IPS-11a (cell line): ENCODE data around the gene MYPOP.

ENCODE experiments used
- H3K4me3 ChIP-seq: one replicate; pipeline ENCODE4 v1.5.1; 2013; ENCODE audit warnings: low read depth, low read length, control low read depth

MYPOP gene

GRCh38 chr19:45901912-45902650 is at the start of gene MYPOP:
Gene MYPOP (minus strand): TSS chr19:45902613. CDS start chr19:45901773, 840 bp downstream.
- H3K4me3 ChIP-seq, result peak within 1 kb of the TSS; percentile 66

- H3K4me3 ChIP-seq, result no peak overlapping the region
Observed at GRCh38 chr19:45947926-45948325, 45.5 kb upstream of the MYPOP start.

DNA sequence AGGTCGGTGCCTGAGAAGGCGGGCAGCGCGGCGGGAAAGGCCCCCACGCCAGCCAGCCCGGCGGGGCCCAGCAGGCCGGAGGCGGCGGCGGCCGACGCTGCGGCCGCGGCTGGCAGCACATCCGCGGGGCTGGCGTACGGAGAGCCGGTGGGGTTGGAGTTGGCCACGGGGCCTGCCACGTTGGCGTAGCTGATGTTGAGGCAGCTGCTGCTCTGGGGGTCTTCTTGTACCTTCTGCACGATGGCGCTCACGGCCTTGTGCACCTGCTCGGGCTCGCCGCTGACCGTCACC is 38.0 kb upstream of the MYPOP start:
- no peak overlapping the region for H3K4me3 ChIP-seq

DNA sequence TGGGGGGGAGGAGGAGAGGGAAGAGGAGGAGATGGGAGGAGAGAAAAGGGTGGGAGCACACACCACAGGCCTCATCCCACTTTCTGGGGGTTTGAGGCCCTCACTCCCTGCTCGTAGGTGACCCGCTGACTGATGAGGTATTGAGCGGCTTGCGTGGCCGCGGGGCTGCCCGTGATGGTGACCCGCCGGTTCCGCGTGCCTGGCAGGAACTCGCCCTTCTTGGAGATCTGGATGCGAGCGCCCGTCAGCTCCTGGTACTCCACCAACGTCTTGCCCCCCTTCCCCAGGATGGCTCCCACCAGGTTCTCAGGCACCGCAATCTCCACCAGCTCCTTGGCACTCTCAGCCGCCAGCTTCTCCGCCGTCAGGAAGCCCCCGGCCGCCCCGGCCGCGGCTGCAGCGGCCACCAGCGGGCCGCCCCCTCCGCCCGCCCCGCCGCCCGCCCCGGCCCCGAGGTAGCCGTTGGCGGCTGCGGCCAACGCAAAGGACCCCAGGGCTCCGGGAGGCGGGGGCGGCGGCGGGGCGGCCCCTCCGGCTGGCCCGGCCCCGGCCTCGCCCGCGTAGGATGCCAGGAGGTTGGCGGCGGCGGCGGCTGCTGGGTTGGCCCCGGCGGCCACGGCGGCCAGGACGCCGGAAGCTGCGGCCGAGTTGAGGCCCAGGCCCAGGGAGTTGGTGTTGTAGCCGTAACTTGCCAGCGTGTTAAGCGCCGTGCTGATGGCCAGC is 37.5 kb upstream of the MYPOP start:
- no peak overlapping the region for H3K4me3 ChIP-seq

GRCh38 chr19:45938733-45939319 is 36.4 kb upstream of the MYPOP start:
- no peak overlapping the region for H3K4me3 ChIP-seq

- H3K4me3 ChIP-seq, result no peak overlapping the region
Observed at GRCh38 chr19:45935267-45935666, 32.9 kb upstream of the MYPOP start.

GRCh38 chr19:45934551-45935230 is 32.3 kb upstream of the MYPOP start:
- H3K4me3 ChIP-seq, result no peak overlapping the region

GRCh38 chr19:45933759-45934158 is 31.3 kb upstream of the MYPOP start:
- no peak overlapping the region for H3K4me3 ChIP-seq

GRCh38 chr19:45931055-45931454 is 28.6 kb upstream of the MYPOP start:
- H3K4me3 ChIP-seq, result no peak overlapping the region

DNA sequence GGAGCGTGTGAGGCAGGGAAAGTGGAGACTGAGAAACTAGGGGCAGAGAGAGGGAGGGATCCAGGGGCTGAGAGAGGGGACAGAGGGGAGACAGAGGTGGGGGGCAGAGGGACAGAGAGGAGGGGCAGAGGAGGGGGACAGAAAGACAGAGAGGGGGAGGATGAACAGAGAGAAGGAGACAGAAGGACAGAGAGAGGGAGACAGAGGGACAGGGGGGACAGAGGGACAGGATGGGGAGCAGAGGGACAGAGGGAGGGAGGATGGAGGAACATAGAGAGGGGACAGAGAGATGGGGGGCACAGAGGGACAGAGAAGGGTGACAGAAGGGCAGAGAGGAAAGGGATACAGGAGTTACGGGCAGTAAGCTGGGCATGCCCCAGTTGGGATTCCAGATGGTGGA is 26.8 kb upstream of the MYPOP start:
- H3K4me3 ChIP-seq, result no peak overlapping the region

- H3K4me3 ChIP-seq, result no peak overlapping the region
Observed at GRCh38 chr19:45927565-45928261, 25.3 kb upstream of the MYPOP start.

- H3K4me3 ChIP-seq, result no peak overlapping the region
Observed at GRCh38 chr19:45924891-45925447, 22.6 kb upstream of the MYPOP start.

DNA sequence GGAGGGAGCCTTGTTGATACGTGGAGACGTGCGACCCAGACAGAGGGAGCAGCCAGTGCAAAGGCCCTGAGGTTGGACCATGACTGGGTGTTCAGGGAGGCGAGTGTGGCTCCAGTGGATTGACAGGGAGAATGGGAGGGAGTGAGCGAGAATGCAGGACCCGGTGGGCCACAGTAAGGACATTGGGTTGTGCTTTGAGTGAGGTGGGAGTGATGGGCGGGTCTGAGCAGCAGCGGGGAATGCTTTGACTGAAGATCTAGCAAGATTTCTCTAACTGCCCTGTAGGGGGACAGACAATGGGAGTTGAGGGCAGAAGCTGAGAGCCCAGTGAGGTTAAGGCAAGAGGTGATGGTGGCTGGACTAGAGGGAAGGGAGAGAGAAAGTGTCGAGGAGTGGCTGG is 19.9 kb upstream of the MYPOP start:
- no peak overlapping the region for H3K4me3 ChIP-seq

GRCh38 chr19:45920458-45920857 is 18.0 kb upstream of the MYPOP start:
- H3K4me3 ChIP-seq, result no peak overlapping the region

DNA sequence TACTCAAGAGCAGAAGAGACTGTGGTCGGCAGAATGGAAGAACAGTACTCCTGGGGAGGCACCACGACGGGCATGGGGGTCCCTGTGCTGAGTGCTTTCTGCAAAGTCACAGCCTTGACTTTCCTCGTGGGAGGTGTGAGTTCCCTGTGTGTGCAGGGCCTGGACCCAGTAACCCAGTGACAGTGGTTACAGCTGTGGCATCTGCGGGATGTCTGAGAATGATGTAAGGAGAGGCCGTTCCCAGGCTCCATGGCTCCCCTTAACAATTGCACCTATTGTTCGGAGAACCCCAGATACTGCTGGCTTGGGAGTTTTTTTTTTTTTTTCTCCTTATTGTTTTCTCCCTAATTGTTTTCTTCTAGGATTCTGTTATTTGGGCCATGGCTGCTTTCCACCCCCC is 17.3 kb upstream of the MYPOP start:
- no peak overlapping the region for H3K4me3 ChIP-seq

GRCh38 chr19:45918721-45919120 is 16.3 kb upstream of the MYPOP start:
- H3K4me3 ChIP-seq, result no peak overlapping the region

GRCh38 chr19:45917421-45918091 is 15.1 kb upstream of the MYPOP start:
- H3K4me3 ChIP-seq, result no peak overlapping the region

GRCh38 chr19:45913874-45914830 is 11.7 kb upstream of the MYPOP start, which contains the start of gene NANOS2:
Gene NANOS2 (minus strand): TSS chr19:45914778. CDS start chr19:45914693, 85 bp downstream.
- no peak within 1 kb of the TSS for H3K4me3 ChIP-seq

- H3K4me3 ChIP-seq, result no peak overlapping the region
Observed at GRCh38 chr19:45911291-45911690, 8.9 kb upstream of the MYPOP start.
